GM19397 (cell line): ENCODE results near the gene KCNIP1.

ENCODE experiments used
- ATAC-seq: cut with Tn5 transposase; IDR thresholded peaks from one replicate; pipeline ENCODE4 v1.9.1; 2021; ENCODE audit warnings: mild to moderate bottlenecking, moderate library complexity; ENCODE audit not compliant: unreplicated experiment

Gene KCNIP1

GRCh38 chr5:170639221-170639925 lies 135.6 kb downstream of the KCNIP1 start:
- ATAC-seq, result no peak

GRCh38 chr5:170640731-170641588 lies 137.1 kb downstream of the KCNIP1 start:
- ATAC-seq, result no peak

GRCh38 chr5:170641589-170642031 lies 137.8 kb downstream of the KCNIP1 start:
- no peak for ATAC-seq

- ATAC-seq, result no peak
Measured at GRCh38 chr5:170642066-170642735, 138.4 kb downstream of the KCNIP1 start.

- no peak for ATAC-seq
Measured at GRCh38 chr5:170642776-170643436, 139.1 kb downstream of the KCNIP1 start.

GRCh38 chr5:170643591-170643990 lies 139.8 kb downstream of the KCNIP1 start:
- ATAC-seq, result no peak

GRCh38 chr5:170644501-170644900 lies 140.7 kb downstream of the KCNIP1 start:
- ATAC-seq, result no peak

GRCh38 chr5:170648541-170648940 lies 144.7 kb downstream of the KCNIP1 start:
- ATAC-seq, result no peak

- ATAC-seq, result no peak
Measured at GRCh38 chr5:170650850-170651249, 147.0 kb downstream of the KCNIP1 start.

- no peak for ATAC-seq
Measured at GRCh38 chr5:170651604-170652277, 147.9 kb downstream of the KCNIP1 start.

- no peak for ATAC-seq
Measured at GRCh38 chr5:170655476-170655875, 151.7 kb downstream of the KCNIP1 start.

- no peak for ATAC-seq
Measured at GRCh38 chr5:170655920-170656319, 152.1 kb downstream of the KCNIP1 start.

GRCh38 chr5:170656346-170656745 lies 152.5 kb downstream of the KCNIP1 start:
- ATAC-seq, result no peak

- ATAC-seq, result no peak
Measured at GRCh38 chr5:170660531-170660930, 156.7 kb downstream of the KCNIP1 start.

- no peak for ATAC-seq
Measured at GRCh38 chr5:170662966-170663365, 159.1 kb downstream of the KCNIP1 start.

- no peak for ATAC-seq
Measured at GRCh38 chr5:170678811-170679210, 175.0 kb downstream of the KCNIP1 start.

- no peak for ATAC-seq
Measured at GRCh38 chr5:170681013-170681433, 177.2 kb downstream of the KCNIP1 start.

- ATAC-seq, result no peak
Measured at GRCh38 chr5:170691657-170692056, 187.8 kb downstream of the KCNIP1 start.

GRCh38 chr5:170693701-170694100 lies 189.9 kb downstream of the KCNIP1 start:
- no peak for ATAC-seq

- no peak for ATAC-seq
Measured at GRCh38 chr5:170694911-170695310, 191.1 kb downstream of the KCNIP1 start.
